H1 (cell line): ENCODE data around the gene DND1. TPM values are rescaled to one million over a fixed set of nuclear protein-coding genes. Genes with fewer than 3 reads are reported as not detected.

ENCODE experiments used
- BCL11A ChIP-seq, 2 experiments: IDR thresholded peaks; one replicate each; pipeline ENCODE4 v1.6.1; 2011; ENCODE audit warnings: low read depth in 2 of 2, low read length in 2 of 2, mild to moderate bottlenecking in 2 of 2
- CBX8 ChIP-seq: fragments of 300-800, 300-1000 bp; sonication (generic); IDR thresholded peaks from 2 replicates; pipeline ENCODE4 v1.7.1; 2016; ENCODE audit warnings: low read depth, low read length, borderline replicate concordance
- CHD1 ChIP-seq: IDR thresholded peaks from 2 replicates; pipeline ENCODE4 v1.6.1; 2012; ENCODE audit warnings: low read depth, low read length, improper control_type of control experiment
- CREB1 ChIP-seq: IDR thresholded peaks from 2 replicates; pipeline ENCODE4 v1.6.1; 2012; ENCODE audit warnings: inconsistent platforms
- EP300 ChIP-seq, 2 experiments: IDR thresholded peaks; 1 replicate in 1 of 2; 2 replicates in 1 of 2; pipeline ENCODE4 v1.6.1; 2011 to 2012; ENCODE audit warnings: low read depth in 2 of 2, low read length in 2 of 2, mild to moderate bottlenecking in 2 of 2, borderline replicate concordance in 1 of 2, inconsistent platforms in 1 of 2, moderate library complexity in 1 of 2
- EZH2 ChIP-seq: fragments of 200-600 bp; sonication (generic); IDR thresholded peaks from 2 replicates; pipeline ENCODE4 v1.7.1; 2012; ENCODE audit warnings: low read depth, mild to moderate bottlenecking, moderate library complexity, low read length, inconsistent platforms; ENCODE audit not compliant: severe bottlenecking
- GABPA ChIP-seq: IDR thresholded peaks from 2 replicates; pipeline ENCODE4 v1.6.1; 2011; ENCODE audit warnings: mild to moderate bottlenecking, low read length, moderate library complexity, borderline replicate concordance; ENCODE audit not compliant: insufficient read depth
- KDM4A ChIP-seq: IDR thresholded peaks from one replicate; pipeline ENCODE4 v1.7.1; 2012; ENCODE audit warnings: low read depth, mild to moderate bottlenecking, moderate library complexity, low read length, inconsistent platforms; ENCODE audit not compliant: severe bottlenecking
- MAFK ChIP-seq: IDR thresholded peaks from 2 replicates; pipeline ENCODE4 v1.6.1; 2012; ENCODE audit warnings: low read depth, mild to moderate bottlenecking, improper control_type of control experiment, low read length
- POLR2AphosphoS5 ChIP-seq: IDR thresholded peaks from 2 replicates; pipeline ENCODE4 v1.6.1; 2011; ENCODE audit warnings: low read depth, low read length
- POU5F1 ChIP-seq: IDR thresholded peaks from 2 replicates; pipeline ENCODE4 v1.6.1; 2011; ENCODE audit warnings: low read depth, mild to moderate bottlenecking, low read length, moderate library complexity
- RXRA ChIP-seq: IDR thresholded peaks from 2 replicates; pipeline ENCODE4 v1.6.1; 2011; ENCODE audit warnings: low read depth, mild to moderate bottlenecking, low read length, moderate library complexity; ENCODE audit not compliant: insufficient read depth
- SP1 ChIP-seq: IDR thresholded peaks from 2 replicates; pipeline ENCODE4 v1.6.1; 2011; ENCODE audit warnings: low read depth, low read length
- SP4 ChIP-seq: IDR thresholded peaks from 2 replicates; pipeline ENCODE4 v1.6.1; 2012; ENCODE audit warnings: low read length, inconsistent platforms
- polyA plus RNA-seq, 7 experiments: library from polyadenylated mRNA; depleted of rRNA in 3 of 7; stranded (reverse) in 5 of 7; unstranded in 2 of 7; fragments of >200 nt in 5 of 7; fragments of 200-250 nt in 2 of 7; gene quantifications; 1 replicate in 5 of 7; 2 replicates in 1 of 7; 4 replicates in 1 of 7; pipeline versions ENCODE4 v1.2.1 to v1.2.3, GENCODE V29; 2011 to 2013; ENCODE audit warnings: missing spikeins in 2 of 7, mixed read lengths in 2 of 7
- total RNA-seq: library from RNA; stranded (reverse); fragmentation: NEBNext Ultra II Directional; extraction: Animal tissue kit (Norgen Biotek cat#: 25700); gene quantifications from 2 replicates; pipeline ENCODE4 v1.2.1, GENCODE V29; 2021
- TF ChIP-seq, protein P1 (sequence below): IDR thresholded peaks from 2 replicates; pipeline ENCODE4 v1.6.1; 2012; ENCODE audit warnings: low read length, inconsistent platforms
- TF ChIP-seq, protein P2 (sequence below): IDR thresholded peaks from 2 replicates; pipeline ENCODE4 v1.6.1; 2011; ENCODE audit warnings: low read depth, mild to moderate bottlenecking, low read length; ENCODE audit not compliant: insufficient read depth
- TF ChIP-seq, protein P3 (sequence below): IDR thresholded peaks from 2 replicates; pipeline ENCODE4 v1.6.1; 2011; ENCODE audit warnings: low read length, improper control_type of control experiment

Gene DND1
- total and polyA plus RNA-seq, 2 of the 8 experiments (the other 6 are each of a cell fraction or from before 2014, with no cell fraction given): 0.41 to 2.1 TPM

DNA sequence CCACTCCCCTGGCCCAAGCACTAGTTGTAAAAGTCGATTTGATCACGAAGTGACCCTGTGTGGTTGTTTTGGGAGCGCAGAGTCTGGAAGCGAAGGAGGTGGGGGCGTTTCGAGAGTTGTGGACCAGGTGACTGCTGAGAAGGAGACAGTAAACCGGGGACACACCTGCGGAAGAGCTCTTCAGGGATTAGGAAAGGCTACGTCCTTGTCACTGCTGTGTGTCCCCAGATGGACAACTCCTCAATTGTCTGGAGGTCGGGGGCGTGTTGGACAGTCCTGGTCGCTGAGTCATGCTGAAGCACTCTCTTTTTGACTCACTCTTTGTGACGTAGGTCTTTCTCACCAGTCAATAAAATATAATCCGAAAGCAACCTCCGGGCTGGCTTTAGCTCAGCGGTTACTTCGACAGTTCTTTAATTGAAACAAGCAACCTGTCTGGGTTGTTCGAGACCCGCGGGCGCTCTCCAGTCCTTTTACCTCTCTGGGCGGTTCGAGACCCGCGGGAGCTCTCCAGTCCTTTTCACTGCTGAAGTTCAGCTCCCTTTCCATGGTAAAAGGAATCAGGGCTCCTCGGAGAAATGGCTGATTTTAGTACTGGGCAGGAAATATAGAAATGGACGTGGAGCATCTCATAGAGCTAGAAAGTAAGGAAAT, 37.6 kb upstream of the DND1 start (continued):
- TF ChIP-seq CBX8: no peak
- TF ChIP-seq, protein P1, sequence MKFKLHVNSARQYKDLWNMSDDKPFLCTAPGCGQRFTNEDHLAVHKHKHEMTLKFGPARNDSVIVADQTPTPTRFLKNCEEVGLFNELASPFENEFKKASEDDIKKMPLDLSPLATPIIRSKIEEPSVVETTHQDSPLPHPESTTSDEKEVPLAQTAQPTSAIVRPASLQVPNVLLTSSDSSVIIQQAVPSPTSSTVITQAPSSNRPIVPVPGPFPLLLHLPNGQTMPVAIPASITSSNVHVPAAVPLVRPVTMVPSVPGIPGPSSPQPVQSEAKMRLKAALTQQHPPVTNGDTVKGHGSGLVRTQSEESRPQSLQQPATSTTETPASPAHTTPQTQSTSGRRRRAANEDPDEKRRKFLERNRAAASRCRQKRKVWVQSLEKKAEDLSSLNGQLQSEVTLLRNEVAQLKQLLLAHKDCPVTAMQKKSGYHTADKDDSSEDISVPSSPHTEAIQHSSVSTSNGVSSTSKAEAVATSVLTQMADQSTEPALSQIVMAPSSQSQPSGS: 0 out of 2 replicates have a peak, but pooled peaks have one; percentile 29
- TF ChIP-seq EZH2: no peak
- no peak for TF ChIP-seq POU5F1
- peak; percentile 82 for TF ChIP-seq CREB1
- TF ChIP-seq KDM4A: peak; percentile 57
- TF ChIP-seq, protein P2, sequence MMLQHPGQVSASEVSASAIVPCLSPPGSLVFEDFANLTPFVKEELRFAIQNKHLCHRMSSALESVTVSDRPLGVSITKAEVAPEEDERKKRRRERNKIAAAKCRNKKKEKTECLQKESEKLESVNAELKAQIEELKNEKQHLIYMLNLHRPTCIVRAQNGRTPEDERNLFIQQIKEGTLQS: no peak
- no peak for TF ChIP-seq CHD1
- TF ChIP-seq SP4: no peak
- peak; percentile 85 for TF ChIP-seq MAFK
- TF ChIP-seq POLR2AphosphoS5: peak; percentile 34; the same call in 1 of the 2 replicates
- no peak for TF ChIP-seq BCL11A (IDR thresholded peaks at IDR 0.05; ENCODE audit: low read depth in 2 of 2, low read length in 2 of 2)
- no peak for TF ChIP-seq RXRA
- TF ChIP-seq, protein P3, sequence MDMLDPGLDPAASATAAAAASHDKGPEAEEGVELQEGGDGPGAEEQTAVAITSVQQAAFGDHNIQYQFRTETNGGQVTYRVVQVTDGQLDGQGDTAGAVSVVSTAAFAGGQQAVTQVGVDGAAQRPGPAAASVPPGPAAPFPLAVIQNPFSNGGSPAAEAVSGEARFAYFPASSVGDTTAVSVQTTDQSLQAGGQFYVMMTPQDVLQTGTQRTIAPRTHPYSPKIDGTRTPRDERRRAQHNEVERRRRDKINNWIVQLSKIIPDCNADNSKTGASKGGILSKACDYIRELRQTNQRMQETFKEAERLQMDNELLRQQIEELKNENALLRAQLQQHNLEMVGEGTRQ: no peak
- no peak for TF ChIP-seq GABPA
- no peak for TF ChIP-seq SP1
- TF ChIP-seq EP300 (IDR thresholded peaks at IDR 0.05; ENCODE audit: borderline replicate concordance in 1 of 2, low read depth in 2 of 2, low read length in 2 of 2): no peak
